Measurements from ENCODE around the gene PADI1. TPM values are rescaled to one million over a fixed set of nuclear protein-coding genes. Genes with fewer than 3 reads are reported as not detected.

Gene PADI1, protein sequence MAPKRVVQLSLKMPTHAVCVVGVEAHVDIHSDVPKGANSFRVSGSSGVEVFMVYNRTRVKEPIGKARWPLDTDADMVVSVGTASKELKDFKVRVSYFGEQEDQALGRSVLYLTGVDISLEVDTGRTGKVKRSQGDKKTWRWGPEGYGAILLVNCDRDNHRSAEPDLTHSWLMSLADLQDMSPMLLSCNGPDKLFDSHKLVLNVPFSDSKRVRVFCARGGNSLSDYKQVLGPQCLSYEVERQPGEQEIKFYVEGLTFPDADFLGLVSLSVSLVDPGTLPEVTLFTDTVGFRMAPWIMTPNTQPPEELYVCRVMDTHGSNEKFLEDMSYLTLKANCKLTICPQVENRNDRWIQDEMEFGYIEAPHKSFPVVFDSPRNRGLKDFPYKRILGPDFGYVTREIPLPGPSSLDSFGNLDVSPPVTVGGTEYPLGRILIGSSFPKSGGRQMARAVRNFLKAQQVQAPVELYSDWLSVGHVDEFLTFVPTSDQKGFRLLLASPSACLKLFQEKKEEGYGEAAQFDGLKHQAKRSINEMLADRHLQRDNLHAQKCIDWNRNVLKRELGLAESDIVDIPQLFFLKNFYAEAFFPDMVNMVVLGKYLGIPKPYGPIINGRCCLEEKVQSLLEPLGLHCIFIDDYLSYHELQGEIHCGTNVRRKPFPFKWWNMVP
- under 1 TPM in 1 of 2 donors, not detected in 1; 0.31 TPM for total RNA-seq
- polyA plus RNA-seq (ENCODE audit: insufficient read depth, low read depth, low replicate concordance): 1.6 TPM
- long read RNA-seq, donor 1: 0 reads
- long read RNA-seq, donor 2: 0 reads

DNA sequence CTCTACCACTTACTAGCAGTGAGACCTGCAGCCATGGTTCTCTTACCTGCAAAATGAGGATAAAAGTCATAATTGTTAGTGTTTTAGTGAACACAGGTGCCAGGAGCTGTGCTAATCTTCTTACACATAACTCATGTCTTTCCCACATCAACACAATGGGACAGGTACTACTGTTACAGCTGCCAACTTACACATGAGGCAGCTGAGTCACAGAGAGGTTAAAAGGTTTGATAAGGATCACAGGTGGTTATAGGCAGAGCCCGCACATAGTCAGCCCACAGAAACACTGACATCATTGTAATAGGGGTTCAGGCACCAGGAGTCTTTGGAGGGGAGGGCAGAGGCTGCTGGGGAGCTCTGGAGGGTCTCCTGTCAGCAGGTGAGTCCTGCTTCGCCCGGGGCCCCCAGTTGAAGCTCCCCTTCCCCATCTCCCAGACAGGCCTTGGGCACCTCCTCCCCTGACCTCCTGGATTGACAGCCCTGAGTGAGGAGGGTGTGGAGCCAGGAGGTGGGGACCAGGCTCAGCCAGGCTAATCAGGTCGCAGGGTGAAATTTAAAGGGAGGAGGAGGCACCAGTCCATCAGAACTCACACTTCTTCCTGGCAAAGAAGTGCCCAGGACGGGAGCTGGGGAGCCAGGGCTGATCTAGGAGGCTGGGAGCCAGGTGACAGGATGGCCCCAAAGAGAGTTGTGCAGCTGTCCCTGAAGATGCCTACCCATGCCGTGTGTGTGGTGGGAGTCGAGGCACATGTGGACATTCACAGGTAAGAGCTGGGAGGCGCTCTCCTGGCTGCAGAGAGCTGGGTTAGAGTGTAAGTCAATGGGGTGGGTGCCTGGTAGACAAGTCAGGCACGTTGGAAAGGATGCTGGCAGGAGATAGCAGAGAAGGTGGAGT, at the start of gene PADI1:
PADI1 (plus strand) TSS at position 583 of the 895 bp plus-strand sequence; CDS start at position 673, 90 bp downstream.
- Histone ChIP-seq H3K9me3 (no peaks in the 10 kb centered on the region), H3K4me1 (no peaks in the 10 kb centered on the region), H3K4me3 (no peak within 1 kb of the TSS), H3K27me3 (no peaks in the 10 kb centered on the region), H3K36me3 (ENCODE audit: low read depth, missing control alignments) (no peaks in the 10 kb centered on the region), H3K27ac (no peak within 1 kb of the TSS)
- no peak for DNase-seq
- 83 to 84% methylated on average over 9 of the region's 9 CpGs for WGBS, 2 donors
- no peak for TF ChIP-seq POLR2A (IDR thresholded peaks at IDR 0.05)
- TF ChIP-seq CTCF (IDR thresholded peaks at IDR 0.05): no peak
- intact Hi-C loops (cut with DNase I; ENCODE audit: low total_unique reads): no loop called here

DNA sequence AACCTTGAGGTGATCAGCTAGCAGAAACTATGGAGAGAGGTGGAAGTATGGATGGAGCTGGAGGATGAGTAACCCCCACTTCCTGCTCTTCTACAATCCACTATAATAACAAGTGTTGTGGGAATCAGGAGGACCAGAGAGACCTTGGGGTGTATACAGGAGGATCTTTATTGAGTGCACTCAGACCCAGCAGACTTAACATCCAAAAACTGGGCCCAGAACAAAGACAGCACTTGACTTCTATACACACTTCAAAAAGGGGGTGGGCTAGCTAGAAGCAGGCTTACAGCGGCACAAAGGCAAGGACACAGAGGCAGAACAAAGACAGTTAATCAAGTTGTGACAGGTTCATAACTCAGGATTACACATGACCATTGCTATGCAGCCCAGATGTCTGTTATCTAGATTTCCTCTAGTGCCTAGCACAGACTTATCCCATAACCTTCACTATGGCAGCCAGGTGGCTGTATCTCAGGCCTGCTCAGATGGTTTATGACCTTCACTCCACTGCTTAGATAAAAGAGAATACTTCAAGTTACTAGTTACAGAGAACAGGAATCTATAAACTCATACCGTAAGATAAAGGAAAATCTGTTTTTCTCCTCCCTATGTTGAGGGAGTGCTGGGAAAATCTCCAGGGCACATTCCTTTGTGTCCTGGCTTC, 49.5 kb upstream of the PADI1 start:
- Histone ChIP-seq H3K36me3 (ENCODE audit: low read depth, missing control alignments) (no peaks in the 10 kb centered on the region), H3K9me3 (no peaks in the 10 kb centered on the region), H3K4me3 (no peak overlapping the region), H3K4me1 (peaks cover 2% of the 10 kb centered on the region), H3K27ac (peak overlapping the region; percentile 55 to 58), H3K27me3 (no peaks in the 10 kb centered on the region)
- 6 to 11% methylated on average over 2 of the region's 2 CpGs for WGBS, 2 donors
- TF ChIP-seq POLR2A (IDR thresholded peaks at IDR 0.05): no peak
- no peak for TF ChIP-seq CTCF (IDR thresholded peaks at IDR 0.05)
- no peak for DNase-seq
- intact Hi-C loops (cut with DNase I; ENCODE audit: low total_unique reads): no loop called here

GRCh38 chr1:17156108-17156507, 48.8 kb upstream of the PADI1 start:
- Histone ChIP-seq H3K27ac (peak overlapping the region; percentile 58 to 70), H3K4me3 (no peak overlapping the region), H3K27me3 (no peaks in the 10 kb centered on the region), H3K9me3 (no peaks in the 10 kb centered on the region), H3K4me1 (peaks cover 2% of the 10 kb centered on the region), H3K36me3 (ENCODE audit: low read depth, missing control alignments) (no peaks in the 10 kb centered on the region)
- intact Hi-C loops (cut with DNase I; ENCODE audit: low total_unique reads): no loop called here
- DNase-seq: peak; percentile 62
- 49 to 53% methylated on average over 3 of the region's 3 CpGs for WGBS, 2 donors
- TF ChIP-seq POLR2A (IDR thresholded peaks at IDR 0.05) (no peak), CTCF (IDR thresholded peaks at IDR 0.05) (no peak)

DNA sequence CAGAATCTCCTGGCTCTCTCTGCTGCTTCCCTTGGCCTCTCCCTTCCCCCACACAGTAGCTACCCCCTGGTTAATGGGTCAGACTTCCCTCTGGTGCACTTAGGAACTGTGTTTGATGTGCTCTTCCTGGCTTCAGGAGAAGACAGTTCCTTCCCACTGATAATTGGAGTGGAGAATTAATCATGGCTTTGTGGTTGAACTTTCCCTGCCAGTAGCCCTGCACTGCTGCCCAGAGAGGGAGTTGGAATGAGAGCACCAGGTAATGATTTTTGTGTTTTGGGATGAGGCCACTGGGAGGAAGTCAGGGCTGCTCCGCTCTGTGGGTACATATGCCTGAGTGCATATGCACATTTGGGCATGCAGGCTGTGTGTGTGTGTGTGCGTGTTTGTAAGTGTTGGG, 46.0 kb upstream of the PADI1 start:
- no peaks in the 10 kb centered on the region for H3K9me3 ChIP-seq
- DNase-seq: no peak
- H3K27me3 ChIP-seq: no peaks in the 10 kb centered on the region
- no peak overlapping the region for H3K27ac ChIP-seq
- no peaks in the 10 kb centered on the region for H3K36me3 ChIP-seq (ENCODE audit: low read depth, missing control alignments)
- intact Hi-C loops (cut with DNase I; ENCODE audit: low total_unique reads): no loop called here
- H3K4me3 ChIP-seq: no peak overlapping the region
- TF ChIP-seq CTCF (IDR thresholded peaks at IDR 0.05) (no peak), POLR2A (IDR thresholded peaks at IDR 0.05) (no peak)
- WGBS, 2 donors: 96 to 98% methylated on average over 2 of the region's 2 CpGs
- peaks cover 2% of the 10 kb centered on the region for H3K4me1 ChIP-seq

Data from testis (tissue), 5 donors.